Peyer's patch (tissue), 4 donors: ENCODE measurements around the gene IDE.

ENCODE experiments used
- CTCF ChIP-seq, 6 experiments: fragments of 450-650 bp in 4 of 6; fragments of 200-600 bp in 2 of 6; sonication (generic) in 1 of 6; IDR thresholded peaks; one replicate each; pipeline ENCODE4 v1.5.1; 2017 to 2019; ENCODE audit warnings: antibody characterized with exemption in 6 of 6, mild to moderate bottlenecking in 3 of 6, moderate library complexity in 1 of 6
- POLR2A ChIP-seq, 2 donors: fragments of 450-650 bp; IDR thresholded peaks; one replicate each; pipeline ENCODE4 v1.5.1; 2017; ENCODE audit warnings: antibody characterized with exemption in 2 of 2, mild to moderate bottlenecking in 2 of 2, moderate library complexity in 2 of 2

GRCh38 chr10:92542458-92542857, 31.4 kb downstream of the IDE start:
- TF ChIP-seq CTCF (IDR thresholded peaks at IDR 0.05) (no peak), POLR2A (IDR thresholded peaks at IDR 0.05) (no peak)
